Cardiac septum (tissue), 1 donor: ENCODE results near the gene TRIM27. TPM values are rescaled to one million over a fixed set of nuclear protein-coding genes. Genes with fewer than 3 reads are reported as not detected.
"Not testable (repeated sequence)": the region's sequence is repeated elsewhere in the genome, so short reads cannot be mapped to it uniquely, and the experiment has no call there.

Source experiments
- DNase-seq: peaks from one replicate; pipeline ENCODE4 v3.0.0-alpha.2; 2020; ENCODE audit warnings: low spot score
- intact Hi-C: fragments of 100-400 bp; cut with DNase I; formaldehyde crosslinking; loops from one replicate; pipeline ENCODE4 v1.14.0; 2022
- total RNA-seq: library from RNA; stranded (reverse); fragmentation: NEBNext Ultra II Directional; extraction: Animal tissue kit (Norgen Biotek cat#: 25700); gene quantifications from one replicate; pipeline ENCODE4 v1.2.1, GENCODE V29; 2021
- donor health status: DM: no; HTN: no; CAD: no.

The TRIM27 gene
- total RNA-seq, 1 donor from 2014 or later, result 21.0 TPM

DNA sequence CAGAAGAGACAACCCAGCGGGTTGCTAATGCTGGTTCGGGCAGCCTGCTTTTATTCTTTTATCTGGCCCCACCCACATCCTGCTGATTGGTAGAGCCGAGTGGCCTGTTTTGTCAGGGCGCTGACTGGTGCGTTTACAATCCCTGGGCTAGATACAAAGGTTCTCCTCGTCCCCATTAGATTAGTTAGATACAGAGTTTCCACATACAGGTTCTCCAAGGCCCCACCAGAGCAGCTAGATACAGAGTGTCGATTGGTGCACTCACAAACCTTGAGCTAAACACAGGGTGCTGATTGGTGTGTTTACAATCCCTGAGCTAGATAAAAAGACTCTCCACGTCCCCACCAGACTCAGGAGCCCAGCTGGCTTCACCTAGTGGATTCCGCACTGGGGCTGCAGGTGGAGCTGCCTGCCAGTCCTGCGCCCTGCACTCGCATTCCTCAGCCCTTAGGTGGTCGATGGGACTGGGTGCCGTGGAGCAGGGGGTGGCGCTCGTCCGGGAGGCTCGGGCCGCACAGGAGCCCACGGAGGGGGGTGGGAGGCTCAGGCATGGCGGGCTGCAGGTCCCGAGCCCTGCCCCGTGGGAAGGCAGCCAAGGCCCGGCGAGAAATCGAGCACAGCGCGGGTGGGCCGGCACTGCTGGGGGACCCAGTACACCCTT, 51.5 kb downstream of the TRIM27 start:
- intact Hi-C loops, result not testable (repeated sequence)

GRCh38 chr6:28871335-28872156, 52.2 kb downstream of the TRIM27 start:
- intact Hi-C loops, result no loop called here
- DNase-seq, result no peak

More for the DNA sequence above, 51.5 kb downstream of the TRIM27 start:
- not testable (repeated sequence) for DNase-seq

GRCh38 chr6:28868873-28869272, 54.9 kb downstream of the TRIM27 start:
- intact Hi-C loops, result loop anchor here (10.0 kb wide), 1 partner anchor 116 kb away; no protein-coding TSS in a partner anchor
- no peak for DNase-seq

DNA sequence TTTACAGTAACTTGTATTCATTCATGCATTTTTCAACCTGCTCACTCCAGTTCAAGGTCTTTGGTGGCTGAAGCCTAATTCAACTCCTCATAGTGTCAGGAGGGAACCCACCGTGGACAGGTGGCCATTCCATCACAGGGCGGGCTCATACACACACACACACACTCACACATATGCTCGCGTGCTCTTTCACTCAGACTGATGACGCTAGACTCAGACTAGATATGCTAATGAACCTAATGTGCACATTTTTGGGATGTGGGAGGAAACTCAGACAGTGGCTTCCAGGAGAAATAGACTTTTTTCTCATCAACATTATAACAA, 56.7 kb downstream of the TRIM27 start:
- intact Hi-C loops, result loop anchor here (10.0 kb wide), 1 partner anchor 118 kb away; no protein-coding TSS in a partner anchor
- DNase-seq, result no peak

DNA sequence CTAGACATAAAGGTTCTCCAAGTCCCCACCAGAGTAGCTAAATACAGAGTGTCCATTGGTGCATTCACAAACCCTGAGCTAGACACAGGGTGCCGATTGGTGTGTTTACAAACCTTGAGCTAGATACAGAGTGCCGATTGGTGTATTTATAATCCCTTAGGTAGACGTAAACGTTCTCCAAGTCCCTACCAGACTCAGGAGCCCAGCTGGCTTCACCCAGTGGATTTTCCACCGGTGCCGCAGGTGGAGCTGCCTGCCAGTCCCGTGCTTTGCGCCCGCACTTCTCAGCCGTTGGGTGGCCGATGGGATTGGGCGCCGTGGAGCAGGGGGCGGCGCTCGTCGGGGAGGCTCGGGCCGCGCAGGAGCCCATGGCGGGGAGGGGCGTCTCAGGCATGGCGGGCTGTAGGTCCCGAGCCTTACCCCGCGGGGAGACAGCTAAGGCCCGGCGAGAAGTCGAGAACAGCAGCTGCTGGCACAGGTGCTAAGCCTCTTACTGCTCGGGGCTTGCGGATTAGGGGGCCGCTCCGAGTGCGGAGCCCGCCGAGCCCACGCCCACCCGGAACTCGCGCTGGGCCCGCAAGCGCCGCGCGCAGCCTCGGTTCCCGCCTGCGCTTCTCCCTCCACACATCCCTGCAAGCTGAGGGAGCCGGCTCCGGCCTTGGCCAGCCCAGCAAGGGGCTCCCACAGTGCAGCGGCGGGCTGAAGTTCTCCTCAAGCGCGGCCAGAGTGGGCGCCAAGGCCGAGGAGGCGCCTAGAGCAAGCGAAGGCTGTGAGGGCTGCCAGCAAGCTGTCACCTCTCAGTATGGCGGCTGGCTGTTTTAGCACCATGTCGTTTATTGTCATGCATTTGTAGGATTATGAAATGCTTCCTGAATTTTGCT, 57.3 kb downstream of the TRIM27 start:
- peak; percentile 84 for DNase-seq
- intact Hi-C loops, result loop anchor here (10.0 kb wide), 1 partner anchor 118 kb away; no protein-coding TSS in a partner anchor

GRCh38 chr6:28865401-28866204, 58.2 kb downstream of the TRIM27 start:
- intact Hi-C loops, result loop anchor here (10.0 kb wide), 1 partner anchor 119 kb away; no protein-coding TSS in a partner anchor

GRCh38 chr6:28864326-28864923, 59.4 kb downstream of the TRIM27 start:
- intact Hi-C loops, result loop anchor here (10.0 kb wide), 1 partner anchor 120 kb away; no protein-coding TSS in a partner anchor
- no peak for DNase-seq

More at GRCh38 chr6:28865401-28866204, 58.2 kb downstream of the TRIM27 start:
- no peak for DNase-seq

- intact Hi-C loops, result loop anchor here (10.0 kb wide), 1 partner anchor 121 kb away; no protein-coding TSS in a partner anchor
Observed at GRCh38 chr6:28863604-28864325, 60.0 kb downstream of the TRIM27 start.

DNA sequence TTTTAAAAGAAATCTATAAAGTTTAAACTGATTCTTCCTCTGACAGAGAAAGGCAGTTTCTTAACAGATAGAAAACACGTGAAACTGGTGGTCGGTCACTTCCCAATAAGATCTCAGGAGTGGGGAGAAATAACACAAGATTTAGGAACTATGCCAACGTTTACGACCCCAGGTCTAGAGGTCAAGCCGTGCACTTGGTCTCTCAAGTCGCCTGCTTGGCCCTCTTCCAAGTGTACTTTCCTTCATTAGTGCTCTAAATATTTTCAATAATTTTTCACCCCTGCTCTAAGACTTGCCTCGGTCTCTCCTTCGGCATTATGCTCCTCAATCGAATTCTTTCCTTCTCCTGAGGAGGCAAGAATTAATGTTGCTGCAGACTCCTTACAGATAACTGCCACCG, 61.7 kb downstream of the TRIM27 start:
- DNase-seq, result no peak
- intact Hi-C loops, result loop anchor here (10.0 kb wide), 1 partner anchor 123 kb away; no protein-coding TSS in a partner anchor

More at GRCh38 chr6:28863604-28864325, 60.0 kb downstream of the TRIM27 start:
- no peak for DNase-seq

DNA sequence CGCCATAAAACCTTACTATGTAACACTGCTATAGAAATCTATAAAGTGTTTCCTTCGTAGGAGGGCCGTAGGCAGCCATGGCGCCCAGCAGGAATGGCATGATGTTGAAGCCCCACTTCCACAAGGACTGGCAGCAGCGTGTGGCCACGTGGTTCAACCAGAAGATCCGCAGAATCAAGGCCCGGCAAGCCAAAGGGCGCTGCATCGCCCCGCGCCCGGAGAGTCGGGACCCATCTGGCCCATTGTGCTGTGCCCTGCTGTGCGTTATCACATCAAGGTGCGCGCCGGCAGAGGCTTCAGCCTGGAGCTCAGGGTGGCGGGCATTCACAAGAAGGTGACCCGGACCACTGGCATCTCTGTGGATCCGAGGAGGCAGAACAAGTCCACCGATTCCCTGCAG, 62.4 kb downstream of the TRIM27 start:
- no peak for DNase-seq
- intact Hi-C loops, result loop anchor here (10.0 kb wide), 1 partner anchor 123 kb away; no protein-coding TSS in a partner anchor

GRCh38 chr6:28860581-28860980, 63.2 kb downstream of the TRIM27 start:
- intact Hi-C loops, result loop anchor here (10.0 kb wide), 1 partner anchor 124 kb away; no protein-coding TSS in a partner anchor
- DNase-seq, result no peak

DNA sequence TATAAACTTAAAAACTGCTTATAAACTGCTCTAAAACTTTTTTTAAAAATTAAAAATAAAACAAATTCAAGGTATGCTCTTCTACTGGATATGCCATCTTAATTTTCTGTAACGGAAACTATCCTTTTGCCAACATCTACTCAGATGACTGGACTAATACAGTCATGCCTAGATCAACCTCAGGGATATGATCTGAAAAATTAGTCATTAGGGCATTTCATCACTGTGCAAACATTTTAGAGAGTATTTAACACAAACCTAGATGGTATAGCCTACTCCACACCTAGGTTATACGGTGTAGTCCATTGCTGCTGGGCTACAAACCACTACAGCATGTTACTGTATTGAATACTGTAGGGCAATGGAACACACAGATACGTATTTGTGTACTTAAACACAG, 64.8 kb downstream of the TRIM27 start:
- intact Hi-C loops, result no loop called here
- no peak for DNase-seq

DNA sequence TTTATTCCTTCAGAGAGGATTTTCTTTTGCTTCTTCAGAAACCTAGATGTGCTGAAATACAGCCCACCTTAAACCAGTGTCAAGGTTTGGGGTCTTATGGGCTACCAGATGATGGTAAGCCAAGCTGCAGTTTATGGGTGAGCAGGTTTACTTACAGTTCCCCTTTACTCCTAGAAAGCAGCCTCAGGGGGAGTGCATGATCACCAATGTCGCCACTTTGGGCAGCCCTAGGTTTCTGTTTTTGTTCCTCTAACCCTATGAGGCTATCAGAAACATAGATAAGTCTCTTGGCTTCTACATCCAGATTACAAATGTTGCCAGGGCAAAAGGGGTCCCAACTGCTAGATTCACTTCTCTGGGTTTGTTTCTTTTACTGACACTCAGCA, 67.2 kb downstream of the TRIM27 start:
- DNase-seq, result no peak

DNA sequence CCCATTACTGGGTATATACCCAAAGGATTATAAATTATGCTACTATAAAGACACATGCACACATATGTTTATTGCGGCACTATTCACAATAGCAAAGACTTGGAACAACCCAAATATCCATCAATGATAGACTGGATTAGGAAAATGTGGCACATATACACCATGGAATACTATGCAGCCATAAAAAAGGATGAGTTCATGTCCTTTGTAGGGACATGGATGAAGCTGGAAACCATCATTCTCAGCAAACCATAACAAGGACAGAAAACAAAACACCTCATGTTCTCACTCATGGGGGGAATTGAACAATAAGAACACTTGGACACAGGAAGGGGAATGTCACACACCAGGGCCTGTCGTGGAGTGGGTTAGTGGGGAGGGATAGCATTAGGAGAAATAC, 69.4 kb downstream of the TRIM27 start:
- intact Hi-C loops, DNase-seq: not testable (repeated sequence)

More for the DNA sequence above, 67.2 kb downstream of the TRIM27 start:
- intact Hi-C loops, result no loop called here
